ENCODE measurements around the gene CTU1.

Gene CTU1

GRCh38 chr19:51107406-51108065, 673 bp downstream of the CTU1 start:
- no peak for TF ChIP-seq CTCF (IDR thresholded peaks at IDR 0.05; ENCODE audit: low read length, missing control alignments)
- peak; percentile 25 for DNase-seq (ENCODE audit: low read depth)
- peak overlapping the region; percentile 89 for H3K4me3 ChIP-seq (replicated peaks; ENCODE audit: low read depth, low read length)

- no peak for TF ChIP-seq CTCF (IDR thresholded peaks at IDR 0.05; ENCODE audit: low read length, missing control alignments)
- H3K4me3 ChIP-seq (replicated peaks; ENCODE audit: low read depth, low read length): no peak overlapping the region
- no peak for DNase-seq (ENCODE audit: low read depth)
Observed at GRCh38 chr19:51103926-51104341, 4.3 kb downstream of the CTU1 start.

- no peak overlapping the region for H3K4me3 ChIP-seq (replicated peaks; ENCODE audit: low read depth, low read length)
- TF ChIP-seq CTCF (IDR thresholded peaks at IDR 0.05; ENCODE audit: low read length, missing control alignments): no peak
- no peak for DNase-seq (ENCODE audit: low read depth)
Observed at GRCh38 chr19:51102991-51103390, 5.2 kb downstream of the CTU1 start.

GRCh38 chr19:51101171-51101865, 6.9 kb downstream of the CTU1 start:
- no peak for DNase-seq (ENCODE audit: low read depth)
- no peak for TF ChIP-seq CTCF (IDR thresholded peaks at IDR 0.05; ENCODE audit: low read length, missing control alignments)
- no peak overlapping the region for H3K4me3 ChIP-seq (replicated peaks; ENCODE audit: low read depth, low read length)

- no peak overlapping the region for H3K4me3 ChIP-seq (replicated peaks; ENCODE audit: low read depth, low read length)
- no peak for TF ChIP-seq CTCF (IDR thresholded peaks at IDR 0.05; ENCODE audit: low read length, missing control alignments)
- DNase-seq (ENCODE audit: low read depth): no peak
Observed at GRCh38 chr19:51100601-51101000, 7.6 kb downstream of the CTU1 start.

GRCh38 chr19:51099047-51099382, 9.2 kb downstream of the CTU1 start:
- H3K4me3 ChIP-seq (replicated peaks; ENCODE audit: low read depth, low read length): no peak overlapping the region
- TF ChIP-seq CTCF (IDR thresholded peaks at IDR 0.05; ENCODE audit: low read length, missing control alignments): no peak
- no peak for DNase-seq (ENCODE audit: low read depth)

Data from fibroblast of pulmonary artery (primary cell).